Heart left ventricle (tissue), 16 donors: Measurements from ENCODE around the gene IFRD1. TPM values are rescaled to one million over a fixed set of nuclear protein-coding genes. Genes with fewer than 3 reads are reported as not detected.

Experiments used
- ATAC-seq, 4 donors: fragments of 200-7000 bp; cut with Tn5 transposase; one replicate each; pipeline ENCODE4 v1.9.1; 2020 to 2022; ENCODE audit warnings: moderate library complexity in 4 of 4, mild to moderate bottlenecking in 3 of 4, moderate number of reproducible peaks in 1 of 4
- DNase-seq, 5 donors: peaks; one replicate each; pipeline ENCODE4 v3.0.0-alpha.2; 2020
- H3K27ac ChIP-seq, 12 donors: fragments of 200-600 bp; sonication (generic) in 4 of 12; one replicate each; pipeline versions ENCODE4 v1.5.0 to v1.8.0; 2016 to 2022; ENCODE audit warnings: mild to moderate bottlenecking in 2 of 12
- H3K27me3 ChIP-seq, 9 donors: fragments of 200-600 bp; sonication (generic) in 2 of 9; one replicate each; pipeline versions ENCODE4 v1.5.1 to v1.8.0; 2016 to 2022; ENCODE audit warnings: mild to moderate bottlenecking in 3 of 9
- H3K36me3 ChIP-seq, 9 donors: fragments of 200-600 bp; sonication (generic) in 2 of 9; one replicate each; pipeline versions ENCODE4 v1.5.0 to v1.8.0; 2018 to 2022; ENCODE audit warnings: mild to moderate bottlenecking in 2 of 9
- H3K4me1 ChIP-seq, 12 donors: fragments of 200-600 bp; sonication (generic) in 4 of 12; one replicate each; pipeline versions ENCODE4 v1.5.0 to v1.8.0; 2016 to 2022; ENCODE audit warnings: mild to moderate bottlenecking in 3 of 12
- H3K4me3 ChIP-seq, 12 donors: fragments of 200-600 bp; sonication (generic) in 4 of 12; one replicate each; pipeline versions ENCODE4 v1.5.0 to v1.8.0; 2017 to 2022; ENCODE audit warnings: mild to moderate bottlenecking in 9 of 12, moderate library complexity in 4 of 12
- H3K9me3 ChIP-seq, 12 donors: fragments of 200-600 bp; sonication (generic) in 4 of 12; one replicate each; pipeline versions ENCODE4 v1.5.0 to v1.8.0; 2016 to 2022; ENCODE audit warnings: mild to moderate bottlenecking in 1 of 12
- CTCF ChIP-seq, 12 donors: fragments of 200-600 bp; sonication (generic) in 4 of 12; IDR thresholded peaks; one replicate each; pipeline versions ENCODE4 v1.5.0 to v1.8.0; 2018 to 2022; ENCODE audit warnings: antibody characterized with exemption in 12 of 12, mild to moderate bottlenecking in 5 of 12
- POLR2A ChIP-seq, 2 donors: fragments of 450-650 bp; IDR thresholded peaks; one replicate each; pipeline ENCODE4 v1.6.1; 2017; ENCODE audit warnings: antibody characterized with exemption in 2 of 2, mild to moderate bottlenecking in 2 of 2, moderate library complexity in 2 of 2
- WGBS, 4 donors: extraction: QIAGEN DNeasy Blood & Tissue Kit in 2 of 4; methylation state at CpG; one replicate each; pipeline versions ENCODE4 v1.1.5 to v1.1.7; 2013 to 2018; 5-methylcytosine and 5-hydroxymethylcytosine counted together
- intact Hi-C, 10 donors: fragments of 100-400 bp; cut with DNase I; formaldehyde crosslinking; loops; one replicate each; pipeline versions ENCODE4 v1.11.1 to v1.14.2; 2022
- polyA plus RNA-seq, 2 donors: library from polyadenylated mRNA; stranded (reverse); fragments of 200-250 nt; gene quantifications; one replicate each; pipeline ENCODE4 v1.2.3, GENCODE V29; 2013
- total RNA-seq, 9 donors: library from RNA; depleted of rRNA in 2 of 9; stranded (reverse); fragments of >200 nt in 2 of 9; fragmentation: NEBNext Ultra II Directional in 3 of 9; extraction: Animal tissue kit (Norgen Biotek cat#: 25700) in 3 of 9; gene quantifications; one replicate each; pipeline versions ENCODE4 v1.1.0 to v1.2.4, GENCODE V29; 2016 to 2023
- donor health status: ischemic (EF 13 %, LVEDD 7.1; RV severe dilation, severe dysfunction).
- donor health status: healthy with polysubstance abuse.
- donor health status: DM: no; HTN: yes; CAD: no.
- donor health status: DM: no; HTN: no; CAD: no.
- donor health status: ischemic (EF 25% LVEDD 6.9; RV normal size, moderate dysfunction).
- donor health status: ischemic (EF 25% LVEDD 5.7; RV mildly dilated, moderate dysfunction).
- donor health status: healthy.
- donor health status: DM: yes; HTN: yes; CAD: no.
- donor health status: ischemic (EF 35%, LVEDD 5.7; RV mildly dilated, moderate dysfunction).
- donor health status: nonischemic (EF 11% LVEDD 7.7; RV severe dilation, severe dysfunction).
- donor health status: DM: yes; HTN: yes; CAD: no.
- donor health status: PGD.
- donor health status: ischemic (EF 29% LVEDD 5.4; RV normal size, mild dysfunction).
- donor health status: nonischemic (EF 23%, LVEDD 6.1; RV moderate dilation, normal function).

The IFRD1 gene
- total and polyA plus RNA-seq, 11 donors: 11.3 to 74.7 (median 28.1) TPM

GRCh38 chr7:112487457-112488263 is 37.4 kb downstream of the IFRD1 start:
- no peak overlapping the region for H3K27ac ChIP-seq
- 81 to 87% (median 83%) methylated on average over 8 of the region's 8 CpGs for WGBS, 4 donors
- DNase-seq (no peak), ATAC-seq (peak in 1 of 4 donors; percentile 27)
- no peak overlapping the region for H3K4me3 ChIP-seq
- H3K27me3 ChIP-seq: no peaks in the 10 kb centered on the region
- H3K36me3 ChIP-seq: peaks cover 0 to 3% (median 0%) of the 10 kb centered on the region in 9 donors
- no peaks in the 10 kb centered on the region for H3K9me3 ChIP-seq
- TF ChIP-seq CTCF (IDR thresholded peaks at IDR 0.05) (no peak), POLR2A (IDR thresholded peaks at IDR 0.05) (no peak)
- intact Hi-C loops: no loop called here
- peaks cover 0 to 32% (median 18%) of the 10 kb centered on the region in 12 donors for H3K4me1 ChIP-seq

GRCh38 chr7:112488264-112488552 is 37.9 kb downstream of the IFRD1 start:
- peaks cover 0 to 3% (median 0%) of the 10 kb centered on the region in 9 donors for H3K36me3 ChIP-seq
- 94 to 99% (median 97%) methylated on average over 4 of the region's 4 CpGs for WGBS, 4 donors
- H3K4me3 ChIP-seq: no peak overlapping the region
- DNase-seq (no peak), ATAC-seq (no peak)
- H3K27me3 ChIP-seq: no peaks in the 10 kb centered on the region
- no peak overlapping the region for H3K27ac ChIP-seq
- TF ChIP-seq CTCF (IDR thresholded peaks at IDR 0.05): no peak
- no peak for TF ChIP-seq POLR2A (IDR thresholded peaks at IDR 0.05)
- no peaks in the 10 kb centered on the region for H3K9me3 ChIP-seq
- peaks cover 0 to 26% (median 15%) of the 10 kb centered on the region in 12 donors for H3K4me1 ChIP-seq
- intact Hi-C loops: no loop called here

- no peak for DNase-seq
- WGBS, 4 donors: 90 to 95% (median 93%) methylated on average over 2 of the region's 2 CpGs
Observed at GRCh38 chr7:112492186-112492585, 41.9 kb downstream of the IFRD1 start.

More at GRCh38 chr7:112492186-112492585, 41.9 kb downstream of the IFRD1 start:
- Histone ChIP-seq H3K9me3 (no peaks in the 10 kb centered on the region), H3K27ac (no peak overlapping the region), H3K4me3 (no peak overlapping the region), H3K27me3 (no peaks in the 10 kb centered on the region), H3K36me3 (peaks cover 0 to 3% (median 0%) of the 10 kb centered on the region in 9 donors), H3K4me1 (no peaks in the 10 kb centered on the region)
- intact Hi-C loops: loop anchor here in 5 of 10 donors (10.0 kb wide), 2 partner anchors 737 to 747 kb away; no protein-coding TSS in a partner anchor
- no peak for ATAC-seq
- TF ChIP-seq POLR2A (IDR thresholded peaks at IDR 0.05) (no peak), CTCF (IDR thresholded peaks at IDR 0.05) (no peak)
